H1 (cell line): ENCODE measurements around the gene SHISA6. TPM values are rescaled to one million over a fixed set of nuclear protein-coding genes. Genes with fewer than 3 reads are reported as not detected.

Source experiments
- CTCF ChIA-PET: fragments of 300-600 bp; sonication (Branson Sonifier 250); formaldehyde crosslinking; loops from one replicate; lab custom pipeline; 2021; ENCODE audit not compliant: partially characterized antibody; lab: Charles Lee
- POLR2A ChIA-PET: fragments of 300-600 bp; sonication (Branson Sonifier 250); formaldehyde crosslinking; loops from one replicate; lab custom pipeline; 2021; ENCODE audit warnings: inconsistent platforms; ENCODE audit not compliant: partially characterized antibody; lab: Charles Lee
- DNase-seq, 2 experiments: peaks; one replicate each; pipeline versions ENCODE4 v3.0.0 to v3.0.0-alpha.2; 2010 to 2022; ENCODE audit warnings: low spot score in 2 of 2, low read depth in 1 of 2, mixed read lengths in 1 of 2
- FAIRE-seq: peaks from 2 replicates; lab custom pipeline; 2011; peaks lifted over from hg19 to GRCh38; lab: Jason Lieb, UNC
- H2AFZ ChIP-seq: 2 replicates; pipeline ENCODE4 v1.8.1; 2012; ENCODE audit warnings: low read length, inconsistent platforms
- H2AK5ac ChIP-seq: 2 replicates; pipeline ENCODE4 v1.6.1; 2013; ENCODE audit warnings: low read depth, low read length
- H2BK120ac ChIP-seq: replicated peaks from 2 replicates; pipeline ENCODE3; 2013; ENCODE audit warnings: low read depth, low read length, inconsistent platforms
- H2BK12ac ChIP-seq: 2 replicates; pipeline ENCODE4 v1.6.1; 2013; ENCODE audit warnings: low read depth, low read length
- H2BK15ac ChIP-seq: 2 replicates; pipeline ENCODE4 v1.6.1; 2013; ENCODE audit warnings: low read length
- H2BK20ac ChIP-seq: 2 replicates; pipeline ENCODE4 v1.6.1; 2013; ENCODE audit warnings: low read length
- H2BK5ac ChIP-seq: 2 replicates; pipeline ENCODE4 v1.6.1; 2013; ENCODE audit warnings: low read depth, low read length
- H3K14ac ChIP-seq: 2 replicates; pipeline ENCODE4 v1.6.1; 2013; ENCODE audit warnings: inconsistent platforms; ENCODE audit not compliant: insufficient read length
- H3K18ac ChIP-seq: 2 replicates; pipeline ENCODE4 v1.6.1; 2013; ENCODE audit warnings: low read length; ENCODE audit errors: extremely low read depth
- H3K23ac ChIP-seq: 2 replicates; pipeline ENCODE4 v1.6.1; 2013; ENCODE audit warnings: inconsistent platforms; ENCODE audit not compliant: insufficient read length
- H3K23me2 ChIP-seq: 2 replicates; pipeline ENCODE4 v1.6.1; 2013; ENCODE audit warnings: low read depth, low read length
- H3K27ac ChIP-seq: 2 replicates; pipeline ENCODE4 v1.6.1; 2011; ENCODE audit warnings: low read depth, low read length, inconsistent platforms
- H3K27me3 ChIP-seq, 4 experiments: replicated peaks in 1 of 4; 1 replicate in 1 of 4; 2 replicates in 3 of 4; pipeline versions ENCODE4 v1.6.1 to v1.8.1; 2011 to 2013; ENCODE audit warnings: low read length in 3 of 4, mild to moderate bottlenecking in 3 of 4, inconsistent platforms in 2 of 4, mixed read lengths in 2 of 4, moderate library complexity in 1 of 4; ENCODE audit not compliant: control insufficient read depth in 3 of 4, insufficient read depth in 3 of 4; ENCODE audit errors: extremely low read depth in 1 of 4
- H3K36me3 ChIP-seq, 4 experiments: 2 replicates each; pipeline versions ENCODE4 v1.6.1 to v1.8.1; 2011 to 2013; ENCODE audit warnings: mild to moderate bottlenecking in 4 of 4, low read length in 3 of 4, moderate library complexity in 2 of 4, control low read depth in 1 of 4, inconsistent platforms in 1 of 4; ENCODE audit not compliant: insufficient read depth in 4 of 4, control insufficient read depth in 2 of 4
- H3K4ac ChIP-seq: replicated peaks from 2 replicates; pipeline ENCODE3; 2013; ENCODE audit warnings: low read length, low read depth, mixed read lengths, inconsistent platforms; ENCODE audit not compliant: insufficient read length
- H3K4me1 ChIP-seq, 4 experiments: replicated peaks in 1 of 4; 1 replicate in 1 of 4; 2 replicates in 3 of 4; pipeline versions ENCODE4 v1.6.1 to v1.8.1; 2011 to 2013; ENCODE audit warnings: low read length in 3 of 4, inconsistent platforms in 2 of 4, mixed read lengths in 1 of 4; ENCODE audit not compliant: insufficient read depth in 4 of 4, control insufficient read depth in 3 of 4
- H3K4me2 ChIP-seq, 2 experiments: 2 replicates each; pipeline versions ENCODE4 v1.6.1 to v1.8.1; 2011 to 2013; ENCODE audit warnings: low read depth in 2 of 2, low read length in 2 of 2, control low read depth in 1 of 2, inconsistent platforms in 1 of 2, mild to moderate bottlenecking in 1 of 2; ENCODE audit not compliant: insufficient read depth in 1 of 2
- H3K4me3 ChIP-seq, 4 experiments: fragments of 200-600, 300-600 bp in 1 of 4; sonication (generic), shearing (Covaris generic), sonication (Bioruptor Twin) in 1 of 4; 2 replicates each; pipeline versions ENCODE4 v1.5.1 to v1.8.1; 2011 to 2016; ENCODE audit warnings: low read length in 4 of 4, low read depth in 3 of 4, control low read depth in 2 of 4, inconsistent platforms in 2 of 4, mild to moderate bottlenecking in 2 of 4, mixed read lengths in 1 of 4, moderate library complexity in 1 of 4; ENCODE audit not compliant: insufficient read depth in 2 of 4; ENCODE audit errors: extremely low read depth in 1 of 4
- H3K56ac ChIP-seq: replicated peaks from 2 replicates; pipeline ENCODE3; 2013; ENCODE audit warnings: low read depth, mild to moderate bottlenecking, mixed read lengths, low read length, inconsistent platforms; ENCODE audit not compliant: insufficient read length
- H3K79me1 ChIP-seq: 2 replicates; pipeline ENCODE4 v1.6.1; 2013; ENCODE audit warnings: low read depth, low read length, control low read depth
- H3K79me2 ChIP-seq, 2 experiments: 2 replicates each; pipeline versions ENCODE4 v1.6.1 to v1.8.1; 2012 to 2013; ENCODE audit warnings: low read length in 2 of 2, mild to moderate bottlenecking in 2 of 2, inconsistent platforms in 1 of 2; ENCODE audit not compliant: insufficient read depth in 2 of 2, control insufficient read depth in 1 of 2
- H3K9ac ChIP-seq, 4 experiments: replicated peaks in 1 of 4; 1 replicate in 1 of 4; 2 replicates in 3 of 4; pipeline versions ENCODE4 v1.6.1 to v1.8.1; 2011 to 2013; ENCODE audit warnings: low read depth in 3 of 4, low read length in 3 of 4, control low read depth in 2 of 4, mild to moderate bottlenecking in 2 of 4, moderate library complexity in 2 of 4, inconsistent platforms in 1 of 4; ENCODE audit errors: extremely low read depth in 1 of 4
- H3K9me3 ChIP-seq, 2 experiments: 2 replicates each; pipeline versions ENCODE4 v1.6.1 to v1.8.1; 2012 to 2013; ENCODE audit warnings: mild to moderate bottlenecking in 2 of 2, moderate library complexity in 2 of 2, control low read depth in 1 of 2, inconsistent platforms in 1 of 2, low read depth in 1 of 2, low read length in 1 of 2, mixed read lengths in 1 of 2; ENCODE audit not compliant: insufficient read depth in 2 of 2
- H4K20me1 ChIP-seq, 2 experiments: replicated peaks in 1 of 2; 2 replicates each; pipeline versions ENCODE3 to v1.8.1; 2011 to 2013; ENCODE audit warnings: inconsistent platforms in 2 of 2, low read length in 2 of 2, mild to moderate bottlenecking in 1 of 2; ENCODE audit not compliant: insufficient read depth in 2 of 2, control insufficient read depth in 1 of 2
- H4K5ac ChIP-seq: 2 replicates; pipeline ENCODE4 v1.6.1; 2013; ENCODE audit warnings: low read length, low read depth, mixed read lengths, inconsistent platforms; ENCODE audit not compliant: insufficient read length
- H4K8ac ChIP-seq: 2 replicates; pipeline ENCODE4 v1.8.0; 2013; ENCODE audit warnings: mild to moderate bottlenecking, moderate library complexity, low read length, inconsistent platforms; ENCODE audit not compliant: insufficient read depth; ENCODE audit errors: extremely low read depth
- H4K91ac ChIP-seq: replicated peaks from 2 replicates; pipeline ENCODE3; 2013; ENCODE audit warnings: low read length, mixed read lengths, inconsistent platforms; ENCODE audit not compliant: insufficient read length
- JUND ChIP-seq: IDR thresholded peaks from 2 replicates; pipeline ENCODE4 v1.6.1; 2011; ENCODE audit warnings: mild to moderate bottlenecking, improper control_type of control experiment, low read length
- SRF ChIP-seq: IDR thresholded peaks from 2 replicates; pipeline ENCODE4 v1.6.1; 2011; ENCODE audit warnings: mild to moderate bottlenecking, low read depth, low read length, moderate library complexity
- WGBS, 2 experiments: shearing (Covaris generic) in 1 of 2; methylation state at CpG; one replicate each; pipeline versions ENCODE4 v1.1.6 to v1.1.7; 2013 to 2015; ENCODE audit warnings: low lambda C conversion rate in 2 of 2, mixed read lengths in 2 of 2, inconsistent platforms in 1 of 2, low coverage in 1 of 2, missing lambda C conversion rate in 1 of 2; ENCODE audit not compliant: insufficient replicate concordance in 2 of 2, insufficient coverage in 1 of 2, insufficient read length in 1 of 2; ENCODE audit errors: extremely low coverage in 1 of 2, missing lambda C conversion rate in 1 of 2; 5-methylcytosine and 5-hydroxymethylcytosine counted together
- polyA plus RNA-seq, 7 experiments: library from polyadenylated mRNA; depleted of rRNA in 3 of 7; stranded (reverse) in 5 of 7; unstranded in 2 of 7; fragments of >200 nt in 5 of 7; fragments of 200-250 nt in 2 of 7; gene quantifications; 1 replicate in 5 of 7; 2 replicates in 1 of 7; 4 replicates in 1 of 7; pipeline versions ENCODE4 v1.2.1 to v1.2.3, GENCODE V29; 2011 to 2013; ENCODE audit warnings: missing spikeins in 2 of 7, mixed read lengths in 2 of 7
- total RNA-seq: library from RNA; stranded (reverse); fragmentation: NEBNext Ultra II Directional; extraction: Animal tissue kit (Norgen Biotek cat#: 25700); gene quantifications from 2 replicates; pipeline ENCODE4 v1.2.1, GENCODE V29; 2021

The SHISA6 gene
- total and polyA plus RNA-seq, 2 of the 8 experiments (the other 6 are each of a cell fraction or from before 2014, with no cell fraction given) = 2.9 to 4.8 TPM

- no peaks in the 10 kb centered on the region for H4K20me1 ChIP-seq
- no peak overlapping the region for H2AFZ ChIP-seq
- TF ChIP-seq JUND (peak; percentile 77; the same call in 1 of the 2 replicates), SRF (no peak)
- H3K56ac ChIP-seq = no peak overlapping the region
- H3K14ac ChIP-seq = no peak overlapping the region
- H2BK12ac ChIP-seq = no peak overlapping the region
- H4K91ac ChIP-seq = no peak overlapping the region
- H3K9me3 ChIP-seq = no peaks in the 10 kb centered on the region
- no peak overlapping the region for H3K27ac ChIP-seq
- no peak overlapping the region for H4K8ac ChIP-seq
- no peaks in the 10 kb centered on the region; a peak in 1 of 7 replicates for H3K27me3 ChIP-seq
- no peak overlapping the region for H3K18ac ChIP-seq
- no peak overlapping the region for H3K4me3 ChIP-seq
- H3K4me2 ChIP-seq = peak overlapping the region in 1 of 2 experiments; percentile 18; a peak in 1 of 4 replicates
- H3K9ac ChIP-seq = no peak overlapping the region
- no peaks in the 10 kb centered on the region for H3K79me2 ChIP-seq
- H2BK15ac ChIP-seq = no peak overlapping the region
- H3K79me1 ChIP-seq = no peaks in the 10 kb centered on the region
- H4K5ac ChIP-seq = no peak overlapping the region
- ChIA-PET CTCF (interaction anchor here (1.1 kb wide), 1 partner anchor 390 kb away, joined by 3 read pairs; no protein-coding TSS in a partner anchor), POLR2A (no interaction called here)
- H2BK20ac ChIP-seq = no peak overlapping the region
- H2BK120ac ChIP-seq = no peak overlapping the region
- H3K4me1 ChIP-seq = peaks cover 0 to 5% (median 3%) of the 10 kb centered on the region in 4 experiments; a peak in 3 of 7 replicates
- no peak overlapping the region for H2AK5ac ChIP-seq
- no peaks in the 10 kb centered on the region for H3K23me2 ChIP-seq
- no peak for FAIRE-seq
- no peaks in the 10 kb centered on the region for H3K36me3 ChIP-seq
- H2BK5ac ChIP-seq = no peak overlapping the region
- WGBS, 2 experiments = 85% methylated on average over 2 of the region's 2 CpGs; no CpG with 5 or more reads in 1 of the 2 experiments
- no peak overlapping the region for H3K23ac ChIP-seq
- H3K4ac ChIP-seq = no peak overlapping the region
- no peak for DNase-seq
Observed at GRCh38 chr17:11535231-11535630, 294.2 kb downstream of the SHISA6 start.
